Psoas muscle (tissue), 8 donors: ENCODE results near the gene WDR64. TPM values are rescaled to one million over a fixed set of nuclear protein-coding genes. Genes with fewer than 3 reads are reported as not detected.

ENCODE experiments used
- ATAC-seq, 4 donors: fragments of 200-7000 bp; cut with Tn5 transposase; one replicate each; pipeline ENCODE4 v1.9.1; 2020; ENCODE audit warnings: moderate library complexity in 3 of 4, mild to moderate bottlenecking in 2 of 4
- DNase-seq, 2 donors: peaks; one replicate each; pipeline ENCODE4 v3.0.0-alpha.2; 2020
- H3K27ac ChIP-seq: fragments of 200-600 bp; one replicate; pipeline ENCODE4 v1.8.0; 2022
- H3K27me3 ChIP-seq, 3 donors: fragments of 200-600 bp in 1 of 3; one replicate each; pipeline versions ENCODE4 v1.6.1 to v1.8.0; 2013 to 2022; ENCODE audit warnings: low read length in 2 of 3, mild to moderate bottlenecking in 2 of 3, moderate library complexity in 1 of 3; ENCODE audit not compliant: insufficient read depth in 3 of 3
- H3K36me3 ChIP-seq, 2 donors: fragments of 200-600 bp in 1 of 2; one replicate each; pipeline versions ENCODE4 v1.6.1 to v1.8.0; 2013 to 2022; ENCODE audit warnings: low read depth in 1 of 2, mild to moderate bottlenecking in 1 of 2, moderate library complexity in 1 of 2; ENCODE audit not compliant: insufficient read depth in 1 of 2
- H3K4me1 ChIP-seq: fragments of 200-600 bp; one replicate; pipeline ENCODE4 v1.8.0; 2022
- H3K4me3 ChIP-seq: fragments of 200-600 bp; one replicate; pipeline ENCODE4 v1.8.0; 2022; ENCODE audit warnings: mild to moderate bottlenecking
- H3K9me3 ChIP-seq: fragments of 200-600 bp; one replicate; pipeline ENCODE4 v1.8.0; 2022
- WGBS, 3 donors: extraction: QIAGEN DNeasy Blood & Tissue Kit; methylation state at CpG; one replicate each; pipeline versions ENCODE4 v1.1.6 to v1.1.7; 2013; 5-methylcytosine and 5-hydroxymethylcytosine counted together
- intact Hi-C, 2 donors: fragments of 100-400 bp; cut with DNase I; formaldehyde crosslinking; loops; one replicate each; pipeline versions ENCODE4 v1.11.0 to v1.14.2; 2022
- polyA plus RNA-seq, 3 donors: library from polyadenylated mRNA; stranded (reverse); fragments of 200-250 nt; gene quantifications; one replicate each; pipeline ENCODE4 v1.2.3, GENCODE V29; 2013
- total RNA-seq, 4 donors: library from RNA; stranded (reverse); fragmentation: NEBNext Ultra II Directional in 2 of 4; extraction: Animal tissue kit (Norgen Biotek cat#: 25700) in 2 of 4; gene quantifications; one replicate each; pipeline versions ENCODE4 v1.2.1 to v1.2.4, GENCODE V29; 2021 to 2023
- TF ChIP-seq, protein P1 (sequence below): fragments of 200-600 bp; IDR thresholded peaks from one replicate; pipeline ENCODE4 v1.8.0; 2022; ENCODE audit warnings: antibody characterized with exemption
- donor health status: healthy with polysubstance abuse.
- donor health status: DM: no; HTN: no; CAD: no; lungs with moderate emphysema.
- donor health status: Bipolar disorder and iron deficiency.
- donor health status: healthy.
- donor health status: DM: yes; HTN: yes; CAD: no.
- donor health status: DM: no; HTN: no; CAD: no.
- donor health status: DM: no; HTN: no; CAD: no.
- donor health status: DM: yes; HTN: yes; CAD: no.

Gene WDR64
- total and polyA plus RNA-seq, 7 donors = not detected

DNA sequence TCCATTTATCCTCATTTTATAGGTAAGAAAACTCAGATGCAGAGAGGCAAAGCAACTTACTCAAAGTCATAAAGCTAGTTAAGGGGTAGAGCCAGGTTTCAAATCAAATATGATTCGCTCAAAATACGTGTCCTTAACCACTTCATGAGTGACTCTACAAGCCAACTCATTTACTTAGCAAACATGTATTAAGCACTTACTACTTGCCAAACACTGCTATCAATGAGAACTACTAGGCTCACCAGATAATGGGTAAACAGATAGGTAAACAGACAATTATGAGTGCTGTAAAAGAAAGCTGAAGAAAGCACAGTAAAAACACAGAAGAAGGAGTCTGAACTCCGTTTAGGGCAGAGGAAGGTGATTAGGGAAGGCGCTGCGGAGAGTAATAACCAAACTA is 65.9 kb downstream of the WDR64 start:
- Histone ChIP-seq H3K4me3 (no peak overlapping the region), H3K36me3 (no peaks in the 10 kb centered on the region), H3K9me3 (peaks cover 4% of the 10 kb centered on the region), H3K27me3 (peaks cover 0 to 2% (median 0%) of the 10 kb centered on the region in 3 donors), H3K27ac (no peak overlapping the region), H3K4me1 (no peaks in the 10 kb centered on the region)
- TF ChIP-seq, protein P1, sequence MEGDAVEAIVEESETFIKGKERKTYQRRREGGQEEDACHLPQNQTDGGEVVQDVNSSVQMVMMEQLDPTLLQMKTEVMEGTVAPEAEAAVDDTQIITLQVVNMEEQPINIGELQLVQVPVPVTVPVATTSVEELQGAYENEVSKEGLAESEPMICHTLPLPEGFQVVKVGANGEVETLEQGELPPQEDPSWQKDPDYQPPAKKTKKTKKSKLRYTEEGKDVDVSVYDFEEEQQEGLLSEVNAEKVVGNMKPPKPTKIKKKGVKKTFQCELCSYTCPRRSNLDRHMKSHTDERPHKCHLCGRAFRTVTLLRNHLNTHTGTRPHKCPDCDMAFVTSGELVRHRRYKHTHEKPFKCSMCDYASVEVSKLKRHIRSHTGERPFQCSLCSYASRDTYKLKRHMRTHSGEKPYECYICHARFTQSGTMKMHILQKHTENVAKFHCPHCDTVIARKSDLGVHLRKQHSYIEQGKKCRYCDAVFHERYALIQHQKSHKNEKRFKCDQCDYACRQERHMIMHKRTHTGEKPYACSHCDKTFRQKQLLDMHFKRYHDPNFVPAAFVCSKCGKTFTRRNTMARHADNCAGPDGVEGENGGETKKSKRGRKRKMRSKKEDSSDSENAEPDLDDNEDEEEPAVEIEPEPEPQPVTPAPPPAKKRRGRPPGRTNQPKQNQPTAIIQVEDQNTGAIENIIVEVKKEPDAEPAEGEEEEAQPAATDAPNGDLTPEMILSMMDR = no peak
- ATAC-seq (no peak), DNase-seq (no peak)
- 67 to 73% (median 69%) methylated on average over 5 of the region's 5 CpGs for WGBS, 3 donors
- intact Hi-C loops = no loop called here

DNA sequence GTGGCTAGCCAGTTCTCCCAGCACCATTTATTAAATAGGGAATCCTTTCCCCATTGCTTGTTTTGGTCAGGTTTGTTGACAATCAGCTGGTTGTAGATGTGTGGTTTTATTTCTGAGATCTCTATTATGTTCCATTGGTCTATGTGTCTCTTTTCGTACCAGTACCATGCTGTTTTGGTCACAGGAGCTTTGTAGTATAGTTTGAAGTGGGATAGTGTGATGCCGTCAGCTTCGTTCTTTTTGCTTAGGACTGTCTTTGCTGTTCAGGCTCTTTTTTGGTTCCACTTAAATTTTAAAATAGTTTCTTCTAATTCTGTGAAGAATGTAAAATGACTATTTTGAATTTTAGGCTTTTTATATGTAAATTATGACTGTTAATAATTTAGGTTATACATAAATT is 68.9 kb downstream of the WDR64 start:
- no peak for DNase-seq
- WGBS, 3 donors = 80 to 89% (median 84%) methylated on average over 3 of the region's 3 CpGs
- intact Hi-C loops = no loop called here
- H3K27ac ChIP-seq = no peak overlapping the region
- H3K9me3 ChIP-seq = peaks cover 4% of the 10 kb centered on the region
- no peaks in the 10 kb centered on the region for H3K36me3 ChIP-seq
- TF ChIP-seq, protein P1 = no peak
- H3K4me1 ChIP-seq = no peaks in the 10 kb centered on the region
- peaks cover 0 to 2% (median 0%) of the 10 kb centered on the region in 3 donors for H3K27me3 ChIP-seq
- no peak overlapping the region for H3K4me3 ChIP-seq
- no peak for ATAC-seq

DNA sequence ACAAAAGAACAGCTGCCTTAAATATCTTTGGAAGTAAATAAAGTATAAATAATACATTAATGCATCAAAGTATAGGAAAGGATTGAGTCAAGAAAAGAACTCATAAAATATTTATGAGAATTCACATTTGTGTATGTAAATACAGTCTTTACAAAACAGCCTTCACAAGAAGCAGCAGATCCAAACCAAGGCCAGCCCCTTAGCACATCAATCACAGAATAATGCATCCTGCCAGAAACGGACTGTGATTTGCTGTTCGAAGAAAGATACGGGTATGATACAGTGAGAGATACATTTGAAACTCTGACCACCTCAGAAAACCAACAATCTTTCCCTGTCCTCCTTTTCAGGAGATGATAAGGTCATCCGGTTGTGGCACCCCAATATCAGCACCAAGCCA is 70.9 kb downstream of the WDR64 start:
- DNase-seq = no peak
- intact Hi-C loops = no loop called here
- WGBS, 3 donors = 76 to 79% (median 77%) methylated on average over 4 of the region's 4 CpGs

DNA sequence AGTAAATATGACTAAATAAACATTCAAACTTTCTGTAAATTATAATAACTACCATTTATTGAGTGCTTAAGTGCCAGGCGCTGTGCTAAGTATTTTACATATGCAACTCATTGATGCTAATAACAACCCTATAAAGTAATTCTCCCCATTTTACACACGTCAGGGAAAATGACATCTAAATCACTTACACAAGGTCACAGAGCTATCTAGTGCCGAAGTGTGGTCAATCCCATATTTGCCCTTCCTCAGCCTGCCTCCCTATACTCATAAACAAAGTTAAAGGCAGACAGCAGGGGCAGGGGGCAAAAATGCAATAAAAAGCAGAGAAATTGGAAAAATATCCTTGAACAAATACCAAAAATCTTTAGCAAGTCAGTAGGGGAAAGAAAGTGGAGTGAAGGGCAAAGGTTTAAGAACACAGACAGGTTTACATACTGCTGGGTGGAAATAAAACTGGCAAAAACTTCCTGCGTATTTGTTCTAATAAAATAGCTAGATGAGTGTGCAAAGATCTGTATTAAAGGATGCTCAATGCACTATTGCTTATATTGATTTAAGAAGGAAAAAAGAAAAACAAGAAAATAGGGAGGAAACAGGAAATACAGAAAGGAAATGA is 72.8 kb downstream of the WDR64 start:
- intact Hi-C loops = no loop called here
- TF ChIP-seq, protein P1 = no peak
- WGBS, 3 donors = 59 to 60% (median 60%) methylated on average over 4 of the region's 4 CpGs
- Histone ChIP-seq H3K36me3 (no peaks in the 10 kb centered on the region), H3K9me3 (peaks cover 4% of the 10 kb centered on the region), H3K4me3 (no peak overlapping the region), H3K27me3 (peaks cover 0 to 2% (median 0%) of the 10 kb centered on the region in 3 donors), H3K27ac (no peak overlapping the region), H3K4me1 (no peaks in the 10 kb centered on the region)
- DNase-seq (no peak), ATAC-seq (no peak)

More for the DNA sequence above, 70.9 kb downstream of the WDR64 start:
- ATAC-seq = no peak
- Histone ChIP-seq H3K36me3 (no peaks in the 10 kb centered on the region), H3K4me3 (no peak overlapping the region), H3K4me1 (no peaks in the 10 kb centered on the region), H3K27me3 (peaks cover 0 to 2% (median 0%) of the 10 kb centered on the region in 3 donors), H3K27ac (no peak overlapping the region), H3K9me3 (peaks cover 4% of the 10 kb centered on the region)
- TF ChIP-seq, protein P1 = no peak

DNA sequence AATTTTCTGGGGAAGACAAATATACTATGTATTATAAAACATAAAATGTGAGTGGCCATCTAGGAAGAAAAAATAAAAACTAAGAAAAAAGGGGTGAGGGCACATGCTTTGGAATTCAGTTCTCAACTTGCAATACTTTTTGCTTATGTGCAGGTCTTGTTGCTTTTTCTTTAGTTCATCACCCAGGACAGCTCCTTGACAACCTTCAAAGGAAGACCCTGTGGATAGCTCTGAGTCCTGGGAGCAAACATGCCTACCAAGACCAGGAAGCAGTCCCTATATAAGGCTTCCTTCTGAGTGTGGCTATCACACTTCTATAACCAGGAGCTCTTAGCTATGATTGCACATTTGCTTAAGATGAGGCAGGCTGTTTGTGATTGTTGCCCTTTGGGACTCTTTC is 78.0 kb downstream of the WDR64 start:
- no peaks in the 10 kb centered on the region for H3K27me3 ChIP-seq
- H3K9me3 ChIP-seq = no peaks in the 10 kb centered on the region
- H3K27ac ChIP-seq = no peak overlapping the region
- H3K4me1 ChIP-seq = no peaks in the 10 kb centered on the region
- no peak overlapping the region for H3K4me3 ChIP-seq
- TF ChIP-seq, protein P1 = no peak
- no peak for ATAC-seq
- H3K36me3 ChIP-seq = no peaks in the 10 kb centered on the region
- intact Hi-C loops = no loop called here
- DNase-seq = no peak
